Suprapubic skin (tissue), 4 donors: ENCODE data around the gene CIART. TPM values are rescaled to one million over a fixed set of nuclear protein-coding genes. Genes with fewer than 3 reads are reported as not detected.
A peak's percentile ranks its signal among the peaks of the same experiment; 100 is the strongest.
"Not testable (repeated sequence)": the region's sequence is repeated elsewhere in the genome, so short reads cannot be mapped to it uniquely, and the experiment has no call there.

ENCODE experiments used
- DNase-seq, 2 donors: peaks; one replicate each; pipeline ENCODE4 v3.0.0-alpha.2; 2019; ENCODE audit warnings: low spot score in 2 of 2
- H3K27ac ChIP-seq: fragments of 200-600 bp; sonication (generic); one replicate; pipeline ENCODE4 v1.5.1; 2019
- H3K27me3 ChIP-seq: fragments of 200-600 bp; sonication (generic); one replicate; pipeline ENCODE4 v1.5.1; 2019
- H3K36me3 ChIP-seq: fragments of 200-600 bp; sonication (generic); one replicate; pipeline ENCODE4 v1.5.1; 2019
- H3K4me1 ChIP-seq: fragments of 200-600 bp; sonication (generic); one replicate; pipeline ENCODE4 v1.5.1; 2019
- H3K4me3 ChIP-seq: fragments of 200-600 bp; sonication (generic); one replicate; pipeline ENCODE4 v1.5.1; 2019; ENCODE audit warnings: mild to moderate bottlenecking
- H3K9me3 ChIP-seq: fragments of 200-600 bp; sonication (generic); one replicate; pipeline ENCODE4 v1.5.1; 2019
- CTCF ChIP-seq, 2 donors: fragments of 200-600 bp in 1 of 2; fragments of 450-650 bp in 1 of 2; sonication (generic) in 1 of 2; IDR thresholded peaks; one replicate each; pipeline ENCODE4 v1.5.1; 2016 to 2019; ENCODE audit warnings: antibody characterized with exemption in 2 of 2, mild to moderate bottlenecking in 1 of 2, moderate library complexity in 1 of 2
- EP300 ChIP-seq: sonication (generic); formaldehyde crosslinking; IDR thresholded peaks from one replicate; pipeline ENCODE4 v1.6.1; 2017; ENCODE audit warnings: antibody characterized with exemption
- POLR2A ChIP-seq, 2 donors: fragments of 450-650 bp; IDR thresholded peaks; one replicate each; pipeline ENCODE4 v1.6.1; 2017; ENCODE audit warnings: antibody characterized with exemption in 2 of 2, mild to moderate bottlenecking in 2 of 2, moderate library complexity in 2 of 2
- POLR2AphosphoS5 ChIP-seq, 3 donors: sonication (generic); formaldehyde crosslinking; IDR thresholded peaks; one replicate each; pipeline ENCODE4 v1.6.1; 2017; ENCODE audit warnings: antibody characterized with exemption in 3 of 3
- WGBS: methylation state at CpG from one replicate; pipeline ENCODE4 v1.1.5; 2018; 5-methylcytosine and 5-hydroxymethylcytosine counted together
- total RNA-seq, 4 donors: library from RNA; depleted of rRNA; stranded (reverse); fragments of >200 nt; gene quantifications; one replicate each; pipeline ENCODE4 v1.1.0, GENCODE V29; 2016

CIART gene
- total RNA-seq, 4 donors from 2014 or later: 15.8 to 37.4 (median 28.1) TPM

GRCh38 chr1:150235294-150235851 is 47.0 kb upstream of the CIART start:
- Histone ChIP-seq H3K36me3 (no peaks in the 10 kb centered on the region), H3K4me1 (peaks cover 21% of the 10 kb centered on the region), H3K4me3 (peak overlapping the region; percentile 99), H3K27ac (peak overlapping the region; percentile 99), H3K9me3 (no peaks in the 10 kb centered on the region), H3K27me3 (no peaks in the 10 kb centered on the region)
- no peak for TF ChIP-seq POLR2AphosphoS5 (IDR thresholded peaks at IDR 0.05)
- TF ChIP-seq CTCF (IDR thresholded peaks at IDR 0.05): no peak
- TF ChIP-seq POLR2A (IDR thresholded peaks at IDR 0.05): no peak
- no peak for TF ChIP-seq EP300
- DNase-seq: peak; percentile 72 to 76
- WGBS: 0% methylated on average over 19 of the region's 27 CpGs

GRCh38 chr1:150235852-150236613 is 46.3 kb upstream of the CIART start, which contains the start of gene ANP32E:
TSS of gene ANP32E (minus strand) at chr1:150236112. CDS start at chr1:150235786, 326 bp downstream.
- H3K9me3 ChIP-seq: no peaks in the 10 kb centered on the region
- under 1% methylated on average over 33 of the region's 33 CpGs for WGBS
- peak within 1 kb of the TSS; percentile 99 for H3K27ac ChIP-seq
- H3K27me3 ChIP-seq: no peaks in the 10 kb centered on the region
- no peaks in the 10 kb centered on the region for H3K36me3 ChIP-seq
- TF ChIP-seq POLR2A (IDR thresholded peaks at IDR 0.05) (peak; percentile 16 to 69), EP300 (no peak), CTCF (IDR thresholded peaks at IDR 0.05) (peak in 1 of 2 donors; percentile 7), POLR2AphosphoS5 (IDR thresholded peaks at IDR 0.05) (peak; percentile 42 to 95 (median 94))
- DNase-seq: peak; percentile 96 to 97
- H3K4me1 ChIP-seq: peaks cover 21% of the 10 kb centered on the region
- peak within 1 kb of the TSS; percentile 99 for H3K4me3 ChIP-seq

GRCh38 chr1:150236614-150237100 is 45.7 kb upstream of the CIART start:
- no peak overlapping the region for H3K27ac ChIP-seq
- H3K9me3 ChIP-seq: no peaks in the 10 kb centered on the region
- no peaks in the 10 kb centered on the region for H3K27me3 ChIP-seq
- TF ChIP-seq EP300 (no peak), CTCF (IDR thresholded peaks at IDR 0.05) (no peak), POLR2A (IDR thresholded peaks at IDR 0.05) (no peak), POLR2AphosphoS5 (IDR thresholded peaks at IDR 0.05) (no peak)
- H3K36me3 ChIP-seq: no peaks in the 10 kb centered on the region
- H3K4me1 ChIP-seq: peaks cover 21% of the 10 kb centered on the region
- peak in 1 of 2 donors; percentile 8 for DNase-seq
- WGBS: 21% methylated on average over 10 of the region's 10 CpGs
- peak overlapping the region; percentile 99 for H3K4me3 ChIP-seq

GRCh38 chr1:150237176-150237575 is 45.2 kb upstream of the CIART start:
- 86% methylated on average over 13 of the region's 13 CpGs for WGBS
- not testable (repeated sequence) for H3K27me3 ChIP-seq, H3K36me3 ChIP-seq, H3K27ac ChIP-seq, H3K9me3 ChIP-seq, H3K4me3 ChIP-seq
- DNase-seq: peak in 1 of 2 donors; percentile 40
- H3K4me1 ChIP-seq: peaks cover 21% of the 10 kb centered on the region

- Histone ChIP-seq H3K9me3 (no peaks in the 10 kb centered on the region), H3K27me3 (no peaks in the 10 kb centered on the region), H3K36me3 (no peaks in the 10 kb centered on the region), H3K4me1 (peaks cover 21% of the 10 kb centered on the region), H3K27ac (no peak overlapping the region), H3K4me3 (no peak overlapping the region)
- TF ChIP-seq POLR2A (IDR thresholded peaks at IDR 0.05) (no peak), POLR2AphosphoS5 (IDR thresholded peaks at IDR 0.05) (no peak), CTCF (IDR thresholded peaks at IDR 0.05) (no peak), EP300 (no peak)
- peak in 1 of 2 donors; percentile 45 for DNase-seq
- 93% methylated on average over 21 of the region's 21 CpGs for WGBS
Observed at GRCh38 chr1:150237746-150238145, 44.6 kb upstream of the CIART start.
